ENCODE results near the gene NKX6-2. TPM values are rescaled to one million over a fixed set of nuclear protein-coding genes. Genes with fewer than 3 reads are reported as not detected.

The NKX6-2 gene
- total RNA-seq, 2 experiments from 2014 or later = not detected

- Mint-ChIP-seq H3K9me3 (peaks cover 2% of the 10 kb centered on the region), H3K4me1 (ENCODE audit: low read depth) (no peaks in the 10 kb centered on the region), H3K4me3 (no peak overlapping the region), H3K36me3 (ENCODE audit: low read depth) (no peaks in the 10 kb centered on the region), H3K27me3 (no peaks in the 10 kb centered on the region), H3K27ac (no peak overlapping the region)
- ATAC-seq (no peak), DNase-seq (no peak)
- ChIA-PET CTCF (interaction anchor here (0.6 kb wide), 1 partner anchor 11 kb away, joined by 3 read pairs; no protein-coding TSS in a partner anchor), POLR2A (interaction anchor here (0.7 kb wide), 1 partner anchor 130 kb away, joined by 3 read pairs; no protein-coding TSS in a partner anchor)
- intact Hi-C loops (cut with micrococcal nuclease) = no loop called here
- TF ChIP-seq CTCF (IDR thresholded peaks at IDR 0.05) = no peak
Measured at GRCh38 chr10:132832186-132832969, 46.4 kb upstream of the NKX6-2 start.

- no peak overlapping the region for H3K27ac Mint-ChIP-seq
- H3K9me3 Mint-ChIP-seq = peaks cover 2% of the 10 kb centered on the region
- POLR2A ChIA-PET = interaction anchor here (0.8 kb wide), 1 partner anchor 142 kb away, joined by 3 read pairs; no protein-coding TSS in a partner anchor
- no peak for TF ChIP-seq CTCF (IDR thresholded peaks at IDR 0.05)
- H3K4me1 Mint-ChIP-seq (ENCODE audit: low read depth) = no peaks in the 10 kb centered on the region
- no peaks in the 10 kb centered on the region for H3K36me3 Mint-ChIP-seq (ENCODE audit: low read depth)
- CTCF ChIA-PET = no interaction called here
- ATAC-seq = no peak
- H3K4me3 Mint-ChIP-seq = no peak overlapping the region
- no peaks in the 10 kb centered on the region for H3K27me3 Mint-ChIP-seq
- DNase-seq = no peak
- intact Hi-C loops (cut with micrococcal nuclease) = no loop called here
Measured at GRCh38 chr10:132829403-132829802, 43.5 kb upstream of the NKX6-2 start.

- Mint-ChIP-seq H3K9me3 (peaks cover 2% of the 10 kb centered on the region), H3K27me3 (no peaks in the 10 kb centered on the region), H3K36me3 (ENCODE audit: low read depth) (no peaks in the 10 kb centered on the region), H3K27ac (no peak overlapping the region), H3K4me3 (no peak overlapping the region), H3K4me1 (ENCODE audit: low read depth) (no peaks in the 10 kb centered on the region)
- ChIA-PET POLR2A (interaction anchor here (0.8 kb wide), 1 partner anchor 141 kb away, joined by 3 read pairs; no protein-coding TSS in a partner anchor), CTCF (no interaction called here)
- intact Hi-C loops (cut with micrococcal nuclease) = no loop called here
- DNase-seq = no peak
- no peak for TF ChIP-seq CTCF (IDR thresholded peaks at IDR 0.05)
- ATAC-seq = no peak
Measured at GRCh38 chr10:132828681-132829080, 42.7 kb upstream of the NKX6-2 start.

- intact Hi-C loops (cut with micrococcal nuclease) = no loop called here
Measured at GRCh38 chr10:132827861-132828539, 42.1 kb upstream of the NKX6-2 start.

More at GRCh38 chr10:132827861-132828539, 42.1 kb upstream of the NKX6-2 start:
- ChIA-PET CTCF (no interaction called here), POLR2A (no interaction called here)
- DNase-seq (no peak), ATAC-seq (no peak)
- Mint-ChIP-seq H3K27me3 (no peaks in the 10 kb centered on the region), H3K9me3 (peaks cover 2% of the 10 kb centered on the region), H3K4me3 (no peak overlapping the region), H3K36me3 (ENCODE audit: low read depth) (no peaks in the 10 kb centered on the region), H3K27ac (no peak overlapping the region), H3K4me1 (ENCODE audit: low read depth) (no peaks in the 10 kb centered on the region)
- no peak for TF ChIP-seq CTCF (IDR thresholded peaks at IDR 0.05)

Measured in activated CD8-positive, alpha-beta T cell treated with anti-CD3 and anti-CD28 coated beads for 36 hours (primary cell).